ENCODE results near the gene TBC1D17. TPM values are rescaled to one million over a fixed set of nuclear protein-coding genes. Genes with fewer than 3 reads are reported as not detected.

Gene TBC1D17
- total RNA-seq, 2 experiments from 2014 or later = 26.2 to 39.3 TPM

DNA sequence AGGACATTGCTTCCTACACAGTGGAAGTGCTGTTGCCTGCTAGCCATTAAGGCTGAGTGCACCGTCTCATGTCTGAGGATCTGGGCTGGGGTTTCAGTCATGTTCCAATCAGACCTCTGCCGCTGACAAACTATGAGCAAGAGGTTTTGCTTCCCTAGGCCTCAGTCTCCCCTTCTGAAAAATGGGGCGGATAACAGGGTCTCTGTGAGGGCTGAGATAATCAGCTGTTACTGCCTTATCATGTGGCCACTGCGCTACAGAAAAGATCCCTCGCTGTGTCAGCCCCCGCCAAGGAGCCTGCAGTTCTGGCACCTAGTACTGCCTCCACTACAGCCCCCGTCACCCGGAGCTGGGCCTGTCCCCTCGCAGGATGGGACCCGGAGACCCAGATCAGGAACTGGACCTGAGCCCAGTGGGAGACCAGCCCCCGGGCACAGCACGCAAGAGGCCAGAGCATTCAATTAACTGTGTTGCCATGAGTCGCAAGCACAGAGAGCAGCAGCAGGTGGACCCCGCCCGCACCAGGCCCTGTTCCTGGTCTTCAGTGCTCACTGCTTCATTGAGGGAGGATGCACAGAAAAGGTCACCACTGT, 7.1 kb upstream of the TBC1D17 start:
- Mint-ChIP-seq H3K4me3 (no peak overlapping the region), H3K36me3 (peaks cover 5% of the 10 kb centered on the region), H3K4me1 (peaks cover 54% of the 10 kb centered on the region), H3K27me3 (no peaks in the 10 kb centered on the region), H3K9me3 (ENCODE audit: low read depth) (no peaks in the 10 kb centered on the region), H3K27ac (no peak overlapping the region)
- no peak for DNase-seq
- no peak for ATAC-seq
- CTCF ChIA-PET = interaction anchor here (1.3 to 2.0 kb wide), 3 partner anchors 19 to 58 kb away, joined by 4 to 11 read pairs (median 7); partner anchors contain the start of gene ATF5

DNA sequence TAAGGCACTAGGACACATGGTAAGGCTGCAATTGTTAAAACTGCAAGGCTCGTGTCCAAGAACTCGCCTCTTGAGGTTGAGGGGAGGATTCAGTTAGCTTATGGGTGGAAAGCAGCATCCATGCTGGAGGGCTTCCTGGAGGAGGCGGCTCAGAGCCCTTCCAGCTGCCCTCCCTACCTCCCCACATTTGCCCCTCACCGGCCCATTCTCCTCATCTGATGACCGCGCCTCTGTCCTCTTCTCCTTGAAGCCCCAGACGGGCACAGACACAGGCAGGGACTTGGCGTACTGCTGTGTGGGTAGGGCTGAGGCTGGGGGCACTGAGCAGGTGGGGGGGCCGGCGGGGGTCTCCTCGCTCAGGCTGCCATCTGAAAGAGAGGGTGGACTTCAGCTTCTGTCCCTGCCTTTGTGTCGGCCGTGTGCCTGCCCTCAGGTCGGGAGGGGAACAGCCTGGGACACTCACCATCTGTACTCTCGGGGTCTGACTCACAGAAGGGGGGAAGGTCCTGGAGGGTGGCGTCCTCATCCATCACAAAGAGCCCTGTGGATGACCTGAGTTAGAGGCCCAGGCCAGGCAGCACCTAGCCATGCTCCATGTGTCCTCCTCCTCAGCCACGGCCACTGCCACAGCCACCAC, 6.0 kb upstream of the TBC1D17 start:
- no peak for DNase-seq
- CTCF ChIA-PET = no interaction called here
- no peaks in the 10 kb centered on the region for H3K27me3 Mint-ChIP-seq
- no peak overlapping the region for H3K27ac Mint-ChIP-seq
- H3K36me3 Mint-ChIP-seq = no peaks in the 10 kb centered on the region
- H3K9me3 Mint-ChIP-seq (ENCODE audit: low read depth) = no peaks in the 10 kb centered on the region
- peaks cover 50% of the 10 kb centered on the region for H3K4me1 Mint-ChIP-seq
- no peak for ATAC-seq
- H3K4me3 Mint-ChIP-seq = no peak overlapping the region

DNA sequence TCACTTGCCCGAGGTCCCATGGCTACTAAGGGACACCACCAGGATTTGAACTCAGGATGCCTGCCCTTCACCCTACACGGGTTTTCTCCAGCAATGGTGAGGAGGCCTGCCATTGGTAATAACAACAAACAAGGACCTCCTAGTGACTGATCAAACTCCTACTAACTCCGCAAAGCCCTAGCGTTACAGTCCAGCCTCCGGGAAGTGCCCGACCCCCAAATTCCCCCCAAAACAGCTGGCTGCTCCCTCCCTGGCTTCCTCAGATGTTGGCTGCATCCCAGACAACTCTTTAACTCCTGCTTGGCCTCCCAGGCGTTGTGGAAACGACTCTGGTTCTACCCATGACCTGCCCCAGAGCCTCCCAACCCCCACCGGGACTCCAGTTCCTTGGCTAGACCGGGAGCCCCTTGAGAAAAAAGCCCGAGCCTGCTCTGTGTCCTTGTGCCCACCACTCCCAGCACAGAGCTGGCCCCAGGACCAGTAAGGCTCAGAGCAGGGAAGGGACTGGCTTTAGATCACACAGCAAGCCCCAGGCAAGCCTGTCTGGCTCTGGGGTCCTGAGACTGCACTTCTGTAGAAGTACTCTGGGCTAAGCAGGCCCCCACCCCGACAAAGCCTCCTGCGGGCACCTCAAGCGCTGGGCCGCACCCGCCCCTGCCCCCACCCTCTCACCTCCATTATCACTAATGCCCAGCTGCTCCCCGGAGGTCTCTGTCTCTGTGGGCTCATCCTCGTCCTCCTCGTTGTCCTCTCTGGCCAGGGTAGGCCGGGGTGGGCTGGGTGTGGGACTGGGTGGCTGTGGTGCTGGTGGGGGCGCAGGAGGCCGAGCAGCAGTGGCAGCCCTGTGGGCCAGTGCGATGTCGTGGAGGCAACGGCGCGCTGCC, 5.0 kb upstream of the TBC1D17 start:
- Mint-ChIP-seq H3K36me3 (no peaks in the 10 kb centered on the region), H3K4me1 (peaks cover 44% of the 10 kb centered on the region), H3K27ac (peak overlapping the region; percentile 69), H3K9me3 (ENCODE audit: low read depth) (no peaks in the 10 kb centered on the region), H3K27me3 (no peaks in the 10 kb centered on the region), H3K4me3 (no peak overlapping the region)
- DNase-seq (no peak), ATAC-seq (no peak)
- CTCF ChIA-PET = no interaction called here

DNA sequence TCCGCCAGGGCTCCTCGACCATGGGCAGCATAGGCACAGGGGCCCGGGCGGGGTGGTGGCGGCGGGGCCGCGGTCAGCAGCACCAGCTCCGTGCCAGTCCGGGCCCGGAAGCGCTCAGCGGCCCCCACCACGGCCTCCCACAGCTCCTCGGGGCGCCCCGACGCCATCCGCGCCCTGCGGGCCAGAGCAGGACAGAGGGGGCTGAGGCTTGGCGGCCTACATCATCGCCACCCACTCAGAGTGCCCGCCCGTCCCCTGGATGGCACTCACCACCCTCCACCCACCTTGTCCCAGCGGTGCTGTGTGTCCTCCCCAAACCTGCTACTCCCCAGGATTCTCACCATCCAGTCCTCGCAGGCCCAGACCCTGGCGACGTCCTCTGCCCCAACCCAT, 4.4 kb upstream of the TBC1D17 start:
- CTCF ChIA-PET = no interaction called here
- H3K27me3 Mint-ChIP-seq = no peaks in the 10 kb centered on the region
- H3K9me3 Mint-ChIP-seq (ENCODE audit: low read depth) = no peaks in the 10 kb centered on the region
- ATAC-seq (no peak), DNase-seq (no peak)
- H3K4me1 Mint-ChIP-seq = peaks cover 40% of the 10 kb centered on the region
- H3K4me3 Mint-ChIP-seq = no peak overlapping the region
- no peaks in the 10 kb centered on the region for H3K36me3 Mint-ChIP-seq
- H3K27ac Mint-ChIP-seq = no peak overlapping the region

DNA sequence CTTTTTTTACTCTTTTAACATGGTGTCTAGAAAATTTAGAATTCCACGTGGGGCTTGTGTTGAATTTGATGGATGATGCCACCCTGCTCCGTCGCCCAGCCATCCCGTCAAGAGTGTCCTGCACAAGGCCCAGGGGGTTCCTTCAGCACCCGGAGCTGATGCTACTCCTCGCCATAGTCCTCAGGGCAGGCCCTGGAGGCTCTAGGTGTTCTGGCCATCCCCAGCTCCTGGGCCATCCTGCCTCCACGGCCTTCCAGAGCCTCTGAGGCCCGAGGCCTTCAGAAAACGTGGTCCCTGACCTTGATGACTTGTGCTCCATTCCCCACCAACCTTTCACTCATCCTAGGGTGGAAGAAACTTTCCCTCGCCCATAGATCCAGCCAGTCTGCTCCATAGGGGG, 3.7 kb upstream of the TBC1D17 start:
- no peaks in the 10 kb centered on the region for H3K36me3 Mint-ChIP-seq
- ATAC-seq (no peak), DNase-seq (no peak)
- H3K4me1 Mint-ChIP-seq = peaks cover 39% of the 10 kb centered on the region
- H3K27me3 Mint-ChIP-seq = no peaks in the 10 kb centered on the region
- no peaks in the 10 kb centered on the region for H3K9me3 Mint-ChIP-seq (ENCODE audit: low read depth)
- H3K4me3 Mint-ChIP-seq = no peak overlapping the region
- H3K27ac Mint-ChIP-seq = no peak overlapping the region
- CTCF ChIA-PET = no interaction called here

DNA sequence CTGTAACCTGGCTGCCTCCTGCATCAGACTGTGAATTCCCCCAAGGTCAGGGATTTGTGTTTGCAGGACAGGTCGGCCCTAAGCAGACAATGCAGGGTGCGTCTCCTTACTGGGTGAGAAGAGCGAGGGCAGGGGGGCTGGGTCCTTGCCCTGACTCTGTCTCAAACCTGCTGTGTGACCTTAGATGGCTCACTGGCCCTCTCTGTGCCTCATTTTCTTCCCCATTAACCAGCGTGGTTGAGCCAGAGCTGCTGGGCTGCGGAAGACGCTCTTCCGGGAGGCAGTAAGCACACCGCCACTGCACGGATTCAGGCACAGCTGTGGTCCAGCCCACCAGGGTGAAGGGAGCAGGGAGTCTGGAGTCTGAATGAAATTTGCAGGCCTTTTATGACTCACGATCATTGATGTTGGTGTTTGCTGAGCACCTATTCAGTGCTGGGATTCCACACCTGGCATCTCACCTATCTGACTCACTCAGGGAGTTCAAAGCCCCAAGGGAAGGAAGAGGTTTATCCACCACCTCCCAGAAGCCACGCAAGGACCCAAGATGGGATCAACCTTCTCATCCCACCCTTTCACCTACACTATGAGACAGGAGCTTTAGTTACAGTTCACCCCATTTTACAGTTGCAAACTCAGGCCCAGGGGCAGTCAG, 2.9 kb upstream of the TBC1D17 start:
- peaks cover 46% of the 10 kb centered on the region for H3K4me1 Mint-ChIP-seq
- CTCF ChIA-PET = interaction anchor here (0.6 to 1.5 kb wide), 2 partner anchors 9 to 15 kb away, joined by 3 to 5 read pairs; no protein-coding TSS in a partner anchor
- peak overlapping the region; percentile 65 for H3K27ac Mint-ChIP-seq

DNA sequence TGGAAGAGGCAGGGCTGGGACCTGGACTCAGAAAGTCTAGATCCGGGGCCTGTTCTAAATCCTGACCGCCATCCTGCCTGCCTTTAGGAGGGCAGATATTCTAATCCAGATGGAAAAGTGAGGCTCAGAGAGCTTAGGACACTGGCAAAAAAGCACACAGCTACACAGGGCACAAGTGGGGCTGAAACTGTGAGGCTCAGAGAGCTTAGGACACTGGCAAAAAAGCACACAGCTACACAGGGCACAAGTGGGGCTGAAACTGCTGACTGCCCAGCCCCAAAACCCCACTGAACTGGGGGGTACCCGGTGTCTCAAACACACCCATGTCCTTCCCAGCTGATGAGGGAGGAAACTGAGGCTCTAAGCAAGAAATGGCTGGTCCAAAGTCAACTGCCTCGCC, 2.3 kb upstream of the TBC1D17 start:
- DNase-seq (no peak), ATAC-seq (no peak)
- H3K27me3 Mint-ChIP-seq = no peaks in the 10 kb centered on the region
- no peak overlapping the region for H3K4me3 Mint-ChIP-seq
- peaks cover 44% of the 10 kb centered on the region for H3K4me1 Mint-ChIP-seq
- peaks cover 2% of the 10 kb centered on the region for H3K36me3 Mint-ChIP-seq
- H3K9me3 Mint-ChIP-seq (ENCODE audit: low read depth) = no peaks in the 10 kb centered on the region
- CTCF ChIA-PET = interaction anchor here (0.6 to 1.5 kb wide), 2 partner anchors 10 to 15 kb away, joined by 3 to 5 read pairs; no protein-coding TSS in a partner anchor
- H3K27ac Mint-ChIP-seq = peak overlapping the region; percentile 65

More for the DNA sequence above, 2.9 kb upstream of the TBC1D17 start:
- Mint-ChIP-seq H3K36me3 (peaks cover 2% of the 10 kb centered on the region), H3K9me3 (ENCODE audit: low read depth) (no peaks in the 10 kb centered on the region), H3K27me3 (no peaks in the 10 kb centered on the region), H3K4me3 (no peak overlapping the region)
- ATAC-seq (no peak), DNase-seq (no peak)

DNA sequence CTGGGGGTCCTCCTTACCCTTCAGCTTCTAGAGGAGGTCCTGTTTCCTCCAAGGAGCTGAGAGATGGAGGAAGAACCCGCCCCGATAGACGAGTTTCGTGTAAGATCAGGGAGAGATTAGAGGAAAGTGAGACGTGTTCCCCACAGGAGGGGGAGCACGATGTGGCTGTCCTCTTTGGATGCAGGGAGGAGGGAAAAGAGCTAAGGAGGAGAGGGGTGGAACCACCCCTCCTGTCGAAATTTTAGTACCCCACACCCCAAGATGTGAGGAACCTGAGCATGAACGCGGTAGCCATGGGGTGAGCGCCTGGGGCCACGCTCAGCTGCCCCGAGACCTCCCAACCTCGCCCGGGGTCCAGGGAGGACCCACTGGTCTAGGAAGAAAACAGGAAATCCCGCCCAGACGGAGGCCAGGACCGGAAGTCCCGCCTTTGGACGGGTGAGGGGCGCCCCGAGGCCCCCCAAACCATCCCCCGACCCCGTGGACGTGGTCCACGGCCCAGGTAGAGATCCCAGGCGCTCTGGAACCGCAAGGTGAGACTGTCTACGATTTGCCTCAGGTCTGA, 1.6 kb upstream of the TBC1D17 start:
- peak; percentile 9 for ATAC-seq
- Mint-ChIP-seq H3K36me3 (peaks cover 2% of the 10 kb centered on the region), H3K27ac (no peak overlapping the region), H3K4me3 (no peak overlapping the region), H3K27me3 (no peaks in the 10 kb centered on the region), H3K9me3 (ENCODE audit: low read depth) (no peaks in the 10 kb centered on the region), H3K4me1 (peaks cover 40% of the 10 kb centered on the region)
- CTCF ChIA-PET = interaction anchor here (1.1 to 1.5 kb wide), 4 partner anchors 14 to 199 kb away, joined by 3 to 6 read pairs (median 4); partner anchors contain the start of genes FUZ and PRMT1
- peak; percentile 77 for DNase-seq

DNA sequence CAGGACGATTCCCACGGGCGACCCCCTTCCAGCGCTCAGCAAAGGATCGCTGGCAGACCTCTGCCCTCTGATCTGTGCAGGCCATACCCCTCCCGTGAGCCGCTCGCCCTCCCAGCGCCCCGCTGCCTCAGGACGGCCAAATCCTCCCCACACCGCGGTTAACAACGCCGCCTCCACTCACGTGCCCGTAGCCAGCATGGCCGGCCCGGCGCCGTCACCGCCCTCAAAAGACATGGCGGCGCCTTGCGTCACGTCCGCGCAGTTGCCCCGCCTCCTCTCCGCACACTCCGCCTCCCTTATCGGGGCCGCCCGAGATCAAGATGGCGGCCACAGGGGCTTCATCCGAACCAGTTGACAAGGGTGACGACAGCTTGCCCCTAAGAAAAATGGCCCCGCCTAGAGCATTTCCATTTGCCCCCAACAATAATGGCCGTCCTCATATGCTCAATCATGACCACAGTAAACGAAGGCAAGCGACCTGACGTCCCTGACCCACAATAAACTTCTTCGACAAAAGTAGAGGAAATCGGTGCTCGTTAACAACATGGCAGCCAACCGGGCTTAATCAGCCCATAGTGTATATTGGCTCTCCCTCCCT, 981 bp upstream of the TBC1D17 start:
- CTCF ChIA-PET = interaction anchor here (0.8 to 1.4 kb wide), 5 partner anchors 7 to 200 kb away, joined by 3 to 6 read pairs (median 3); partner anchors contain the start of genes FUZ, PNKP and PRMT1
- Mint-ChIP-seq H3K36me3 (peaks cover 4% of the 10 kb centered on the region), H3K4me3 (no peak overlapping the region), H3K4me1 (peaks cover 40% of the 10 kb centered on the region), H3K27me3 (no peaks in the 10 kb centered on the region), H3K9me3 (ENCODE audit: low read depth) (no peaks in the 10 kb centered on the region), H3K27ac (no peak overlapping the region)
- peak; percentile 61 for ATAC-seq
- peak; percentile 99 for DNase-seq

DNA sequence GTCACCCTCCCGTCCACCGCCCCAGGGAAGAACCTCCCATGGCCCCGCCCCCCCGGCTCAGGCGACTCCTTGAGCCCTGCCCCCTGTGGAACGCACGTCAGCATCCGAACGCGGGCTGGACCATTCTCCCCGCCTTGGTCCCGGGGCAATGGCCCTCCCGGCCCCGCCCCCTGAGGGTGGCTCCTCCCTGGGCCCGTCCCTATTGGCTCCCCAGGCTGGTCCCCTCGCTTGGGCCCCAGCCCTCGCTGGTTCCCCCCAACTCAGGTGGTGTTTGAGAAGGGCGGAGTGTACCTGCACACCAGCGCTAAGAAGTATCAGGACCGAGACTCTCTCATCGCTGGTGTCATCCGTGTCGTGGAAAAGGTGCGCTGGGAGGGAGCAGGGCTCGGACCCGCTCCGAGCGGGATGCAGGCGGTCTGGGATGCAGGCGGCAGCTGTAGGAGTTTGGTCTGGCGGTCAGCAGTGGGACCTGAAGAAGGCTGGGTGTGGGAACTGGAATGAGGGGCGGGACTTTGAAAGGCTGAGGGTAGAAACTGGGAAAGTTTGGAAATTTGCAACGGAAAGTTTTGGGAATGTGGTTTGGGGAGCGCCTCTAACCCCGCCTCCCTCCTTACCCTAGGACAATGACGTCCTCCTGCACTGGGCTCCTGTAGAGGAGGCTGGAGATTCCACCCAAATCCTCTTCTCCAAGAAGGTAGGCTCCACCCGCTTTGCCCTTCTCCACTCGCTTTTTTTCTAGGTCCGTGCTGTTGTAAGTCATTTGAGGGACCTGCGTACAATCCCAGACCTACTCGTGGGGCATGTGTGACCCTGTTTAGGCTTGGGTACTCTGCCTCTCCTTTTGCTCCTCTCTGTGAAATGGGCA, 609 bp downstream of the TBC1D17 start:
- Mint-ChIP-seq H3K4me1 (peaks cover 32% of the 10 kb centered on the region), H3K9me3 (ENCODE audit: low read depth) (no peaks in the 10 kb centered on the region), H3K36me3 (peaks cover 6% of the 10 kb centered on the region), H3K4me3 (no peak overlapping the region), H3K27ac (no peak overlapping the region), H3K27me3 (no peaks in the 10 kb centered on the region)
- DNase-seq (peak; percentile 99), ATAC-seq (peak; percentile 75)
- CTCF ChIA-PET = no interaction called here

DNA sequence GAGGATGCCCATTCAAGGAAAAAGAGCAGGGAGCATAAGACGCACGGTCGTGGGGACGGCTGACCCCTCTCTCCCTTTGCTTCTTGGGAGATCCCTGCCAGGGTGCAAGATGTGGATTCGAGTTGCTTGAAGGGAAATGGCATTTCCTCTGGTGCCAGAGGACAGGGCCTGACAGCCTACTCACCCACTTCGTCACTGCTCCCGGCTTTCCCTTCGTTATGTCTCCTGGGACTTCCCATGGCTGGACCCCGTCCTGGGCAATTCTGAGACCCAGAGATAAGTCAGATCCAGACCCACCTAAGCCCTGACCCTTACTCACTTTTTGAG, 1.2 kb downstream of the TBC1D17 start:
- no peak for DNase-seq
- H3K27me3 Mint-ChIP-seq = no peaks in the 10 kb centered on the region
- no peak for ATAC-seq
- CTCF ChIA-PET = interaction anchor here (1.5 kb wide), 1 partner anchor 12 kb away, joined by 8 read pairs; no protein-coding TSS in a partner anchor
- H3K4me1 Mint-ChIP-seq = peaks cover 30% of the 10 kb centered on the region
- H3K4me3 Mint-ChIP-seq = no peak overlapping the region
- H3K9me3 Mint-ChIP-seq (ENCODE audit: low read depth) = no peaks in the 10 kb centered on the region
- H3K27ac Mint-ChIP-seq = no peak overlapping the region
- peaks cover 11% of the 10 kb centered on the region for H3K36me3 Mint-ChIP-seq
